ENCODE data around the gene IGSF6. TPM values are rescaled to one million over a fixed set of nuclear protein-coding genes. Genes with fewer than 3 reads are reported as not detected.

Gene IGSF6
- polyA plus RNA-seq, 1 of the 3 experiments (the other 2 are of a cell fraction), result not detected

DNA sequence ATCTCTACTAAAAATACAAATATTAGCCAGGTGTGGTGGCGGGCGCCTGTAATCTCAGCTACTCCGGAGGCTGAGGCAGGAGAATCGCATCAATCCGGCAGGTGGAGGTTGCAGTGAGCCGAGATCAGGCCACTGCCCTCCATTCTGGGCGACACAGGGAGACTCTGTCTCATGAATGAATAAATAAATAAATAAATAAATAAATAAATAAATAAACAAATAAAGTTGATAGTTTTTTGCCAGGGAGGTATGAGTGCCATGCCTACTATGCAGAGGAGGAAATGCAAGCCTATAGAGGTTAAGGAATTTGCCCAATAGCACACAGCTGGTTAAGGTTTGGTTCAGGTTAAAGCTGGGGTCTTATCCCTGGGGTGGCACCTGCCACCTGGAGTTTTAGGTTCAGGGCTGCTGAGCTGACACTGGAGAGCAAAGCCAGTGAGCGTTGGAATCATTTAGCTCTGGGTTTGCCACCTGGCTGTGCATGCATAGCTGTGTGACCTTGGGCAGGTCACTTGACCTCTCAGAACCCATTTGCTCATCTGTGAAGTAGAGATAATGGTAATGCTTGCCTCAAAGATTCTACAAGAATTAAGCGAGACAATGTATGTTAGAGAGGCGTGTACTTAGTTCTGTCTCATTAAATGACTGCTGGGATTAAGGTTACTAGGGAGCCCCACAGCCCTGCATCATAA is 12.5 kb upstream of the IGSF6 start:
- no peak overlapping the region for H3K4me3 ChIP-seq (ENCODE audit: low read depth in 2 of 2, low read length in 1 of 2)
- ChIA-PET CTCF (interaction anchor here (4.2 kb wide), 1 partner anchor 8 kb away, joined by 28 read pairs; no protein-coding TSS in a partner anchor), POLR2A (no interaction called here)
- H4K20me1 ChIP-seq (ENCODE audit: insufficient read depth), result no peaks in the 10 kb centered on the region
- H3K36me3 ChIP-seq (replicated peaks in 1 of 2; ENCODE audit: control insufficient read depth in 1 of 2, insufficient read depth in 2 of 2, low read length in 1 of 2), result peaks cover 0 to 1% of the 10 kb centered on the region in 2 experiments
- no peaks in the 10 kb centered on the region for H3K79me2 ChIP-seq (ENCODE audit: insufficient read depth)
- H3F3A ChIP-seq (replicated peaks; ENCODE audit: insufficient read depth), result peaks cover 11% of the 10 kb centered on the region
- 0 out of 2 replicates have a peak, but pooled peaks cover 3% of the 10 kb centered on the region for H3K27me3 ChIP-seq (ENCODE audit: insufficient read depth)
- no peak overlapping the region for H3K4me2 ChIP-seq
- H3K4me1 ChIP-seq (ENCODE audit: control insufficient read depth in 1 of 2, insufficient read depth in 2 of 2, low read depth in 1 of 2, low read length in 1 of 2), result peaks cover 0 to 9% of the 10 kb centered on the region in 2 experiments; a peak in 1 of 4 replicates
- no peak overlapping the region for H3K9ac ChIP-seq
- no peaks in the 10 kb centered on the region for H3K9me2 ChIP-seq
- TF ChIP-seq, protein P1, sequence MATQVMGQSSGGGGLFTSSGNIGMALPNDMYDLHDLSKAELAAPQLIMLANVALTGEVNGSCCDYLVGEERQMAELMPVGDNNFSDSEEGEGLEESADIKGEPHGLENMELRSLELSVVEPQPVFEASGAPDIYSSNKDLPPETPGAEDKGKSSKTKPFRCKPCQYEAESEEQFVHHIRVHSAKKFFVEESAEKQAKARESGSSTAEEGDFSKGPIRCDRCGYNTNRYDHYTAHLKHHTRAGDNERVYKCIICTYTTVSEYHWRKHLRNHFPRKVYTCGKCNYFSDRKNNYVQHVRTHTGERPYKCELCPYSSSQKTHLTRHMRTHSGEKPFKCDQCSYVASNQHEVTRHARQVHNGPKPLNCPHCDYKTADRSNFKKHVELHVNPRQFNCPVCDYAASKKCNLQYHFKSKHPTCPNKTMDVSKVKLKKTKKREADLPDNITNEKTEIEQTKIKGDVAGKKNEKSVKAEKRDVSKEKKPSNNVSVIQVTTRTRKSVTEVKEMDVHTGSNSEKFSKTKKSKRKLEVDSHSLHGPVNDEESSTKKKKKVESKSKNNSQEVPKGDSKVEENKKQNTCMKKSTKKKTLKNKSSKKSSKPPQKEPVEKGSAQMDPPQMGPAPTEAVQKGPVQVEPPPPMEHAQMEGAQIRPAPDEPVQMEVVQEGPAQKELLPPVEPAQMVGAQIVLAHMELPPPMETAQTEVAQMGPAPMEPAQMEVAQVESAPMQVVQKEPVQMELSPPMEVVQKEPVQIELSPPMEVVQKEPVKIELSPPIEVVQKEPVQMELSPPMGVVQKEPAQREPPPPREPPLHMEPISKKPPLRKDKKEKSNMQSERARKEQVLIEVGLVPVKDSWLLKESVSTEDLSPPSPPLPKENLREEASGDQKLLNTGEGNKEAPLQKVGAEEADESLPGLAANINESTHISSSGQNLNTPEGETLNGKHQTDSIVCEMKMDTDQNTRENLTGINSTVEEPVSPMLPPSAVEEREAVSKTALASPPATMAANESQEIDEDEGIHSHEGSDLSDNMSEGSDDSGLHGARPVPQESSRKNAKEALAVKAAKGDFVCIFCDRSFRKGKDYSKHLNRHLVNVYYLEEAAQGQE (IDR thresholded peaks at IDR 0.05; ENCODE audit: low read depth, low read length), result no peak
- TF ChIP-seq TCF12 (IDR thresholded peaks at IDR 0.05) (no peak), RAD21 (IDR thresholded peaks at IDR 0.05; ENCODE audit: low read length) (no peak), EZH2phosphoT487 (IDR thresholded peaks at IDR 0.05; ENCODE audit: borderline replicate concordance, low read depth) (no peak), NRF1 (IDR thresholded peaks at IDR 0.05; ENCODE audit: low read depth, low read length) (no peak), TAF1 (IDR thresholded peaks at IDR 0.05; ENCODE audit: borderline replicate concordance, low read depth, low read length) (no peak), SIN3A (IDR thresholded peaks at IDR 0.05; ENCODE audit: borderline replicate concordance, low read depth, low read length) (no peak), RXRA (IDR thresholded peaks at IDR 0.05; ENCODE audit: borderline replicate concordance, low read depth) (no peak), POLR2AphosphoS5 (IDR thresholded peaks at IDR 0.05; ENCODE audit: low read depth, low read length) (no peak), FOXM1 (IDR thresholded peaks at IDR 0.05; ENCODE audit: low read depth) (no peak), CHD2 (IDR thresholded peaks at IDR 0.05; ENCODE audit: low read length, partially characterized antibody) (no peak), SMC3 (IDR thresholded peaks at IDR 0.05; ENCODE audit: low read depth, low read length) (no peak), YY1 (IDR thresholded peaks at IDR 0.05; ENCODE audit: low read depth) (no peak), MEF2A (IDR thresholded peaks at IDR 0.05; ENCODE audit: borderline replicate concordance, low read depth) (no peak), GATA2 (CRISPR knock-in tag; IDR thresholded peaks at IDR 0.05) (no peak), JUND (IDR thresholded peaks at IDR 0.05) (no peak), RFX5 (IDR thresholded peaks at IDR 0.05; ENCODE audit: low read length) (no peak)
- TF ChIP-seq, protein P2, sequence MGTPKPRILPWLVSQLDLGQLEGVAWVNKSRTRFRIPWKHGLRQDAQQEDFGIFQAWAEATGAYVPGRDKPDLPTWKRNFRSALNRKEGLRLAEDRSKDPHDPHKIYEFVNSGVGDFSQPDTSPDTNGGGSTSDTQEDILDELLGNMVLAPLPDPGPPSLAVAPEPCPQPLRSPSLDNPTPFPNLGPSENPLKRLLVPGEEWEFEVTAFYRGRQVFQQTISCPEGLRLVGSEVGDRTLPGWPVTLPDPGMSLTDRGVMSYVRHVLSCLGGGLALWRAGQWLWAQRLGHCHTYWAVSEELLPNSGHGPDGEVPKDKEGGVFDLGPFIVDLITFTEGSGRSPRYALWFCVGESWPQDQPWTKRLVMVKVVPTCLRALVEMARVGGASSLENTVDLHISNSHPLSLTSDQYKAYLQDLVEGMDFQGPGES (IDR thresholded peaks at IDR 0.05; ENCODE audit: low read depth, low read length), result no peak
- TF ChIP-seq, protein P3, sequence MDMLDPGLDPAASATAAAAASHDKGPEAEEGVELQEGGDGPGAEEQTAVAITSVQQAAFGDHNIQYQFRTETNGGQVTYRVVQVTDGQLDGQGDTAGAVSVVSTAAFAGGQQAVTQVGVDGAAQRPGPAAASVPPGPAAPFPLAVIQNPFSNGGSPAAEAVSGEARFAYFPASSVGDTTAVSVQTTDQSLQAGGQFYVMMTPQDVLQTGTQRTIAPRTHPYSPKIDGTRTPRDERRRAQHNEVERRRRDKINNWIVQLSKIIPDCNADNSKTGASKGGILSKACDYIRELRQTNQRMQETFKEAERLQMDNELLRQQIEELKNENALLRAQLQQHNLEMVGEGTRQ (IDR thresholded peaks at IDR 0.05; ENCODE audit: borderline replicate concordance, low read depth, low read length), result no peak
- no peak for DNase-seq
- no peaks in the 10 kb centered on the region for H3K9me3 ChIP-seq
- no peak overlapping the region for H3K27ac ChIP-seq (ENCODE audit: low read depth in 2 of 2, low read length in 1 of 2)
- WGBS (ENCODE audit: low lambda C conversion rate), result 95% methylated on average over 10 of the region's 10 CpGs
- no peak overlapping the region for H2AFZ ChIP-seq (ENCODE audit: low read depth)
